Activated CD8-positive, alpha-beta T cell treated with anti-CD3 and anti-CD28 coated beads for 36 hours (primary cell): ENCODE measurements around the gene WNT3. TPM values are rescaled to one million over a fixed set of nuclear protein-coding genes. Genes with fewer than 3 reads are reported as not detected.

Experiments used
- ATAC-seq: fragments of 200-7000 bp; cut with Tn5 transposase; one replicate; pipeline ENCODE4 v1.10.0; 2021; ENCODE audit warnings: mild to moderate bottlenecking, moderate library complexity
- CTCF ChIA-PET: fragments of 350-600 bp; sonication (Branson Sonifier 250); formaldehyde crosslinking; loops from one replicate; lab custom pipeline; 2021; ENCODE audit warnings: antibody characterized with exemption; lab: Charles Lee
- POLR2A ChIA-PET: fragments of 350-600 bp; sonication (Branson Sonifier 250); formaldehyde crosslinking; loops from one replicate; lab custom pipeline; 2021; ENCODE audit warnings: antibody characterized with exemption; lab: Charles Lee
- DNase-seq: peaks from one replicate; pipeline ENCODE4 v3.0.0-alpha.2; 2020
- H3K27ac Mint-ChIP-seq: one replicate; pipeline ENCODE4 v1.8.0; 2021; ENCODE audit warnings: mild to moderate bottlenecking, mixed read lengths
- H3K27me3 Mint-ChIP-seq: one replicate; pipeline ENCODE4 v1.8.0; 2021; ENCODE audit warnings: mixed read lengths
- H3K36me3 Mint-ChIP-seq: one replicate; pipeline ENCODE4 v1.8.0; 2021; ENCODE audit warnings: low read depth, mixed read lengths
- H3K4me1 Mint-ChIP-seq: one replicate; pipeline ENCODE4 v1.8.0; 2021; ENCODE audit warnings: low read depth, mixed read lengths
- H3K4me3 Mint-ChIP-seq: one replicate; pipeline ENCODE4 v1.8.0; 2021; ENCODE audit warnings: mild to moderate bottlenecking, moderate library complexity, mixed read lengths
- H3K9me3 Mint-ChIP-seq: one replicate; pipeline ENCODE4 v1.8.0; 2021; ENCODE audit warnings: mixed read lengths
- intact Hi-C: fragments of 100-400 bp; cut with micrococcal nuclease; formaldehyde crosslinking; loops from one replicate; pipeline ENCODE4 v1.10.0; 2022
- total RNA-seq, 2 experiments: library from RNA; stranded (reverse); gene quantifications; one replicate each; pipeline ENCODE4 v1.2.3, GENCODE V29; 2021
- TF ChIP-seq, protein P1 (sequence below): fragments of 200-600 bp; IDR thresholded peaks from one replicate; pipeline ENCODE4 v1.8.0; 2022; ENCODE audit warnings: antibody characterized with exemption, mild to moderate bottlenecking

Gene WNT3
- total RNA-seq, 2 experiments from 2014 or later: 0.09 TPM; not detected in 1

- Mint-ChIP-seq H3K4me3 (no peak overlapping the region), H3K27ac (no peak overlapping the region), H3K36me3 (no peaks in the 10 kb centered on the region), H3K4me1 (no peaks in the 10 kb centered on the region), H3K27me3 (peaks cover 11% of the 10 kb centered on the region), H3K9me3 (no peaks in the 10 kb centered on the region)
- ChIA-PET CTCF (no interaction called here), POLR2A (no interaction called here)
- intact Hi-C loops: no loop called here
- DNase-seq: no peak
- TF ChIP-seq, protein P1, sequence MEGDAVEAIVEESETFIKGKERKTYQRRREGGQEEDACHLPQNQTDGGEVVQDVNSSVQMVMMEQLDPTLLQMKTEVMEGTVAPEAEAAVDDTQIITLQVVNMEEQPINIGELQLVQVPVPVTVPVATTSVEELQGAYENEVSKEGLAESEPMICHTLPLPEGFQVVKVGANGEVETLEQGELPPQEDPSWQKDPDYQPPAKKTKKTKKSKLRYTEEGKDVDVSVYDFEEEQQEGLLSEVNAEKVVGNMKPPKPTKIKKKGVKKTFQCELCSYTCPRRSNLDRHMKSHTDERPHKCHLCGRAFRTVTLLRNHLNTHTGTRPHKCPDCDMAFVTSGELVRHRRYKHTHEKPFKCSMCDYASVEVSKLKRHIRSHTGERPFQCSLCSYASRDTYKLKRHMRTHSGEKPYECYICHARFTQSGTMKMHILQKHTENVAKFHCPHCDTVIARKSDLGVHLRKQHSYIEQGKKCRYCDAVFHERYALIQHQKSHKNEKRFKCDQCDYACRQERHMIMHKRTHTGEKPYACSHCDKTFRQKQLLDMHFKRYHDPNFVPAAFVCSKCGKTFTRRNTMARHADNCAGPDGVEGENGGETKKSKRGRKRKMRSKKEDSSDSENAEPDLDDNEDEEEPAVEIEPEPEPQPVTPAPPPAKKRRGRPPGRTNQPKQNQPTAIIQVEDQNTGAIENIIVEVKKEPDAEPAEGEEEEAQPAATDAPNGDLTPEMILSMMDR: no peak
- no peak for ATAC-seq
These were observed 30.2 kb downstream of the WNT3 start for GRCh38 chr17:46788300-46788699.

GRCh38 chr17:46787478-46787877, 31.0 kb downstream of the WNT3 start:
- H3K36me3 Mint-ChIP-seq: no peaks in the 10 kb centered on the region
- H3K9me3 Mint-ChIP-seq: no peaks in the 10 kb centered on the region
- POLR2A ChIA-PET: no interaction called here
- H3K27ac Mint-ChIP-seq: no peak overlapping the region
- intact Hi-C loops: no loop called here
- H3K4me1 Mint-ChIP-seq: no peaks in the 10 kb centered on the region
- DNase-seq: no peak
- no peak overlapping the region for H3K4me3 Mint-ChIP-seq
- TF ChIP-seq, protein P1: no peak
- CTCF ChIA-PET: no interaction called here
- H3K27me3 Mint-ChIP-seq: peaks cover 11% of the 10 kb centered on the region
- ATAC-seq: no peak

DNA sequence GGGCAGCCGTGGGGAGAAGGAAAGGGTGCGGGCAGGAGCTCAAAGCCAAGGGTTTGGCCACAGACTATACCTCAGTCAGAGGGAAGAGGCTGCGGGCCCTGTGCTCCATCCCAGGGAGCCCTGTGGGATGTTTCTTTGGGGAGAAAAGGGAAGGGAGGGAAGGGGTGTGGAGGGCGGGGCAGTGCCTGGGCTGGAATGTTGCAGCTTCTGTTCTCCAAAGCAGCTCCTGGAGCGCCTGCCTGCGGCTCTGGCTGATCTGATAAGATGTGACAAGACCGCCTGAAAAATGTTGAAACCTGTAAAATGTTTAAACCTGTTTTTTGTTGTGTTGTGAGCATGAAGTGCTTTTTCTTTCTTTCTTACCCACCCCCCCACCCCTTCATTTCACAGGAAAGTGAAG, 32.8 kb downstream of the WNT3 start:
- ATAC-seq (no peak), DNase-seq (no peak)
- H3K4me3 Mint-ChIP-seq: no peak overlapping the region
- H3K27me3 Mint-ChIP-seq: peaks cover 2% of the 10 kb centered on the region
- no peaks in the 10 kb centered on the region for H3K4me1 Mint-ChIP-seq
- H3K9me3 Mint-ChIP-seq: no peaks in the 10 kb centered on the region
- no peaks in the 10 kb centered on the region for H3K36me3 Mint-ChIP-seq
- POLR2A ChIA-PET: no interaction called here
- intact Hi-C loops: no loop called here
- no peak overlapping the region for H3K27ac Mint-ChIP-seq
- CTCF ChIA-PET: interaction anchor here (1.2 kb wide), 1 partner anchor 57 kb away, joined by 3 read pairs; no protein-coding TSS in a partner anchor
- TF ChIP-seq, protein P1: no peak

- ChIA-PET POLR2A (no interaction called here), CTCF (no interaction called here)
- intact Hi-C loops: no loop called here
- ATAC-seq (no peak), DNase-seq (no peak)
- TF ChIP-seq, protein P1: no peak
- Mint-ChIP-seq H3K4me1 (no peaks in the 10 kb centered on the region), H3K27me3 (peaks cover 2% of the 10 kb centered on the region), H3K9me3 (no peaks in the 10 kb centered on the region), H3K4me3 (no peak overlapping the region), H3K36me3 (no peaks in the 10 kb centered on the region), H3K27ac (no peak overlapping the region)
These were observed 35.4 kb downstream of the WNT3 start for GRCh38 chr17:46783031-46783593.

DNA sequence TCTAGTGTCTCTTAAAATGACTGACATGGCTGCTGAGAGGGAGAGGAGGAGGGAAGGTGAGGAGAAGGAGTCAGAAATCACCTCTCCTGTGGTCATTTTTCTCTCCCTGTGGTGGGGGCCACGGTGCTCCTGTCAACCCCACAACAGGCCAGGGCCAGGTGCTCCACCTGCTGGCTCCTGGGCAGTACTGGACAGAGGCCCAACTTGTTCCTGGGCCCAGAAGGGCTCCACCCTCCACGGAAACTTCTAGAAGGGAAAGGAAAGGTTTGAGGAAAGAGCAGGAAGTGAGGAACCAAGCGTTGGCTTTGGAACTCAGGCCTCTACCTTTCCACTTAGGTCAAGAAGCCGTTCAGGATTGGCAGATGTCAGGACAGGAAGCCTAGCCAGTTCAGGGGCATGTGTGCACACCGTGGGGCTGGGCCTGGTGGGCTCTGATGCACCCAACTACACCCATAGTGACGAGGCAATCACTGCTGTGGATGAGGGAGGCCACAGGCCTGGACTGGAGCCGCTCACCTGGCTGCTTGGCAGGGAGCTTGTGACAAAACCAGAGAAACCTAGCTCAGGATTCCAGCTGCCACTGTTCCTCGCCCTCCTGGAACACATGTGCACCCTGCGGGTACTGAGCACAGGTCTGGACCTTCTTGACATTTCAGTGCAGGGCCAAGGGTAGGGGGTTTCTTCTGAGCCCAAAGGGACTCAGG, 36.1 kb downstream of the WNT3 start:
- DNase-seq (peak; percentile 48), ATAC-seq (peak; percentile 76)
- CTCF ChIA-PET: no interaction called here
- H3K9me3 Mint-ChIP-seq: no peaks in the 10 kb centered on the region
- intact Hi-C loops: no loop called here
- H3K4me3 Mint-ChIP-seq: no peak overlapping the region
- no peaks in the 10 kb centered on the region for H3K36me3 Mint-ChIP-seq
- H3K4me1 Mint-ChIP-seq: no peaks in the 10 kb centered on the region
- no peak overlapping the region for H3K27ac Mint-ChIP-seq
- POLR2A ChIA-PET: no interaction called here
- TF ChIP-seq, protein P1: peak; percentile 54
- peaks cover 2% of the 10 kb centered on the region for H3K27me3 Mint-ChIP-seq
